Bronchial epithelial cell (primary cell): ENCODE measurements around the gene HOXD10. TPM values are rescaled to one million over a fixed set of nuclear protein-coding genes. Genes with fewer than 3 reads are reported as not detected.

Experiments
- DNase-seq: peaks from one replicate; pipeline ENCODE4 v3.0.0-alpha.2; 2010; ENCODE audit warnings: low read depth
- FAIRE-seq: peaks from 2 replicates; lab custom pipeline; 2011; peaks lifted over from hg19 to GRCh38; lab: Jason Lieb, UNC
- H3K27me3 ChIP-seq: 2 replicates; pipeline ENCODE4 v1.5.1; 2011; ENCODE audit warnings: low read length; ENCODE audit not compliant: control insufficient read depth, insufficient read depth
- H3K36me3 ChIP-seq: 2 replicates; pipeline ENCODE4 v1.5.1; 2011; ENCODE audit warnings: low read length; ENCODE audit not compliant: control insufficient read depth, insufficient read depth
- H3K4me3 ChIP-seq: 2 replicates; pipeline ENCODE4 v1.5.1; 2011; ENCODE audit warnings: mild to moderate bottlenecking, low read depth, low read length, control low read depth
- total RNA-seq: library from RNA; depleted of rRNA; stranded (reverse); fragments of >200 nt; gene quantifications from 2 replicates; pipeline ENCODE4 v1.2.1, GENCODE V29; 2014
- TF ChIP-seq, protein P1 (sequence below): IDR thresholded peaks from 2 replicates; pipeline ENCODE4 v1.5.1; 2011; ENCODE audit warnings: mild to moderate bottlenecking, moderate library complexity, low read length, control low read depth, inconsistent platforms; ENCODE audit not compliant: insufficient read depth, severe bottlenecking

HOXD10 gene
- total RNA-seq, 1 donor from 2014 or later, result not detected

DNA sequence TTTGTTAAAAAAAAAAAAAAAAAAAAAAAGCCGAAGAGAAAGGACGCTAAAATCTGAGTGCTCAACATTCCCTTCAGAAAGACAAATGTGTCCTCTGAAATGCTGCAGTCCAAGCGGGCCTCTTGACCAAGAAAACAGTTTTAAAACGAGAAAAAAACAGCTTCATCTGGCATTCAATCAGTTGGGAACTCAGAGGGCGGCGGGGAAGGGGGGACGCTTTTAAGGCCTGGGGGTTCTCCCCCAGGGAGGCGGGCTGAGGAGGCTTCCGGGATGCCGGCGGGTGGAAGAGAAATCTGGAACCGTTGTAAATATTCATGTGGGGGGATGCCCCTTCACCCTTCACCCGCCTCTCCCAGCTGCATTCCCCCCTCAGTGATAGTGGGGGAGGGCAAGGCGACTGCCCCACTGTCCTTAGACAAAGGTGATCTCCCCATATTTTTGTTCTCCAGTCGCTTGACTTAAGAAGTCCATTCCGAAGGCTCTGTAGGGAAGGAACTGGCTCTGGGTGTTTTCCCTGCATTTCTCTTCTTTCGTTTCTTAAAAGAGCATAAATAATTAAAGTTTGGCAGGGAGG lies 12.7 kb upstream of the HOXD10 start:
- no peak for FAIRE-seq
- TF ChIP-seq, protein P1, sequence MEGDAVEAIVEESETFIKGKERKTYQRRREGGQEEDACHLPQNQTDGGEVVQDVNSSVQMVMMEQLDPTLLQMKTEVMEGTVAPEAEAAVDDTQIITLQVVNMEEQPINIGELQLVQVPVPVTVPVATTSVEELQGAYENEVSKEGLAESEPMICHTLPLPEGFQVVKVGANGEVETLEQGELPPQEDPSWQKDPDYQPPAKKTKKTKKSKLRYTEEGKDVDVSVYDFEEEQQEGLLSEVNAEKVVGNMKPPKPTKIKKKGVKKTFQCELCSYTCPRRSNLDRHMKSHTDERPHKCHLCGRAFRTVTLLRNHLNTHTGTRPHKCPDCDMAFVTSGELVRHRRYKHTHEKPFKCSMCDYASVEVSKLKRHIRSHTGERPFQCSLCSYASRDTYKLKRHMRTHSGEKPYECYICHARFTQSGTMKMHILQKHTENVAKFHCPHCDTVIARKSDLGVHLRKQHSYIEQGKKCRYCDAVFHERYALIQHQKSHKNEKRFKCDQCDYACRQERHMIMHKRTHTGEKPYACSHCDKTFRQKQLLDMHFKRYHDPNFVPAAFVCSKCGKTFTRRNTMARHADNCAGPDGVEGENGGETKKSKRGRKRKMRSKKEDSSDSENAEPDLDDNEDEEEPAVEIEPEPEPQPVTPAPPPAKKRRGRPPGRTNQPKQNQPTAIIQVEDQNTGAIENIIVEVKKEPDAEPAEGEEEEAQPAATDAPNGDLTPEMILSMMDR, result no peak
- H3K36me3 ChIP-seq, result no peaks in the 10 kb centered on the region
- peaks cover 76% of the 10 kb centered on the region for H3K27me3 ChIP-seq
- DNase-seq, result no peak
- H3K4me3 ChIP-seq, result no peak overlapping the region

DNA sequence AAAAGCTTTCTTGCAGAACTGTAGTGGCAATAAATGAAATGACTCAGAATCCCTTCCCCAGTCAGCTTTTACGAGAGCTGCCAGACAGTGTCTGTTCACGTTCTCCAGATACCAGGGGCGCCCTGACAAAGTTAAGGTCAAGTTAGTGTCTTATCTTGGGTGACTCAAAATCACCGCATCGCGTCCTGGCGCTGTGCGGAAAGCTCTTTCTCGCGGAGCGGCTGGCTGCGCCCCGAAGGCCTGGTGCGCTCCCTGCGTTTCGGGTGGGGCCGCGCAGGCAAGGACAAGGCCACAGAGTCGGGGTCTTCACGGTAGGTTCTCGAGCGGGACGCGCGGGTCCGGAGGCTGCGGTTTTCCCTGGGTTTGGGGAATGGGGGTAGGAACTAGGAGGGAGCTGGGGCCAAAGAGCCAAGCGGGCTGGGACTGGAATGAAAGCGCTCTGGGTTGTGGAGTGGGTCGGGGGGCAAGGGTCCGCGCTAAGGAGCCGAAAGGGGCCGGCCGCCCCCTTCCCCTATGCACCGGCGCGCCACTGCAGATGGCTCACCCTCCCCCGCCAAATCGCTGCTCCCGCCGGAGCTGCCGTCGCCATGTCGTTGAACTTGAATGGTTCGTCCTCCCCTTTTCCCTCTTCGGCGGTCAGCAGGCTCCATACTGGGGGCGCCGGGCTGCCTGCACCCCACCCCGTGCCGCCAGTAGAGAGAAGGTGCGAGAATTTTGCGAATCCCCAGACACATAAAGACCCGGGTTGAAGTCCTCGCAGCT lies 12.1 kb upstream of the HOXD10 start:
- no peak overlapping the region for H3K4me3 ChIP-seq
- DNase-seq (no peak), FAIRE-seq (no peak)
- H3K36me3 ChIP-seq, result no peaks in the 10 kb centered on the region
- H3K27me3 ChIP-seq, result peaks cover 76% of the 10 kb centered on the region
- TF ChIP-seq, protein P1, result no peak

DNA sequence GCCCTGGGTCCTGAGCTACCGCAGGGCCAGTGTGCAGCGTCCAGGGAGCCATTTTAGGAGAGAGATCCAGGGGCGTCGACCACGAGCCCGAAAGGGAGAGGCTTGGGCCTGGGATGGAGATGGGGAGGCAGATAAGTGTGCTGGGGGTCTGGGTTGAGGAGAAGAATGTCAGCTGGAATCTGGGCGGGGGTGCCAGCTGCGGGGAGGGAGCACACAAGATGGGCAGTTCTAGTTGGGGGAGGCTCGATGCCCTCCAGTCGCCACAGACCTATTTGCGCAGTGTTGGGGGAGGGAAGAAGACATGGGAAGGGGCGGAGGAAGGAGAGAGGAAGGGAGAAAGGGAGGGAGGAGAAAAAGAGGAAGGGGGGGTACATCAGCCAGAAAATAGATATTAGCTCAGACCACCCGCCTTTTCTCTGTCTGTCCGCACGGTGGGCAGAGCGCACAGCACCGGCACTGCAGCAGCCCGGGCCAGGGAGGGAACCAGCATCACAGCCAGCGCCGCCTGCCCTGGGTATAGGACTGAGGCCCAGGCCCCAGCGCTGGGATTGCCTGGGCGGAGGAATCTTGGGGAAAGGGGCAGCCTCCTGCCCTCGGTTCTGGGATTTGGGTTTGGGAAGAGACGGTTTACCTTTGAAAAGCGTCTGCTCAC lies 11.4 kb upstream of the HOXD10 start:
- H3K4me3 ChIP-seq, result no peak overlapping the region
- FAIRE-seq (no peak), DNase-seq (no peak)
- TF ChIP-seq, protein P1, result no peak
- peaks cover 76% of the 10 kb centered on the region for H3K27me3 ChIP-seq
- H3K36me3 ChIP-seq, result no peaks in the 10 kb centered on the region

DNA sequence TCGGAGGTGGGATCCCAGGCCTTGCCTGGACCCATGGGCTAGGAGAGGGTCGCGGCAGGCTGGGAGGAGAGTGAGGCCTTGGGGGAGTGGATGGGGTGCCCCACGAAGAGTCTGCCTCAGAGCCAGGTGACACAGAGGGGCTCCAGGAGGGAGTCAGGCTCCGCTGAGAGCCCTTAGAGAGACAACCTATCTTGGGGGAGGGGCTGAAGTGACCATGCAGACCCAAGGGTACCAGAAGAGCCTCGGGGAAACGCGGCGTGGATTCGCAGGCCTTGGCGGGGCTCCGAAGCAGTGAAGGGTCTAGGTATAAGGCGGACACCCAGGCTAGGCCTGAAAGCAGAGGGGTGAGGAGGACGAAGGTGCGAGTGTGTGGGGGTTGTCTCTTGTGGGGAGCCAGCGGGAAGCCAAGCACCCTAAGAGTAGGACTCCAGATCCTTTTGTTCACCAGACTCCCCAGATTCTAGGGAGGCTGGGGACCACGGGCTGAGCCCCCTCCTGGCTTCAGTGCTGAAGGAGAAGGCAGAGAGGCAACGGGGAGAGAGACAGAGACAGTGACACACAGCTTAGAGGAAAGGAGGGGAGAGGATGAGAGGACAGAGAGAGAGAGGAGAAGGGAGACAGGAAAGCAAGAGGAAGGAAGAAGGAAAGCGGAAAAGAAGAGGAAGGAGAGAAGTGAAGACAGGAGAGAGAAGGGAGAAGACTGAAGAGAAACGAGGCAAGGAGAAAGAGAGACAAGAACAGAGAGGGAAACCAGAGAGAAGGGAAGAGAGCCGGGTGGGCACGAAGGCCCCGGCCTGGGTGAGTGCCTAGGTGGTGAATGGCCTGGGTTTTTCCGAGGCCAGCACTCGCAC lies 10.6 kb upstream of the HOXD10 start:
- Histone ChIP-seq H3K27me3 (peaks cover 76% of the 10 kb centered on the region), H3K36me3 (no peaks in the 10 kb centered on the region), H3K4me3 (no peak overlapping the region)
- FAIRE-seq (no peak), DNase-seq (no peak)
- TF ChIP-seq, protein P1, result no peak

DNA sequence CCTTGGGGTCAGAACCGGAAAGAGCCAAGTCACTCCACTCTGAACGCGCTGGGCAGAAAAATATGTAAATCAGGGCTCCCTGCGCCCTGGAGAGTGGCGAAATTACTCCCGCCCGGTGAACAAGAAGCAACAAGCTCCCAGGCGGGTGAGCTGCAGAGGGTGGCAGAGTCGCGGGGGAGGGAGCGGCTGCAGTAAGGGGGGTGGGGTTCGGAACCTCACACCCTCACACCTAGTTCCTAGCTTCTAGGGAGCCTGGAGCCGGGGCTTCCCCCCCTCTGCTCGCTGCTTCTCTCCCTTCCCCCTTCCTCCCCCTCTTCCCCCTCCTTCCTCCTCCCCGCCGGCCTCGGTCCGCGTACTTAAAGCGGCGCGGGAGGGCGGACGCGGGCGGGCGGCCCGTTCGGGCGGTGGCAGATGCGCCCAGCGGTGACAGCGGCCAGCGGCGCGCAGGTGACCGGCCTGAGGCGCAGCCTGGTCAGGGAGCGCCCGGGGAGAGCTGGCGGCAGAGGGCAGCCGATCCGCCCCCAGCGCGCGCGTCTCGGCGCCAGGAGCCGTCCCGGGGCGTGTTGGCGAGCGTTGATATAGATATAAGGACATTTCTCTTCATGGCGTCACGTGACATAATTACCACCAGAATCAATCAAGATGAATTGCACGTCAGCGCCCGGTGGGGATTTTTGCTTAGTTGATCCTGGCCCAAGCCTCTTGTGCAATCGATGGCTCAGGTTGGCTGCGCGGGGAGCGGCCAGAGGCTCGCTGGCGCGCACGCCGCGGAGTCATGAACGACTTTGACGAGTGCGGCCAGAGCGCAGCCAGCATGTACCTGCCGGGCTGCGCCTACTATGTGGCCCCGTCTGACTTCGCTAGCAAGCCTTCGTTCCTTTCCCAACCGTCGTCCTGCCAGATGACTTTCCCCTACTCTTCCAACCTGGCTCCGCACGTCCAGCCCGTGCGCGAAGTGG lies 9.7 kb upstream of the HOXD10 start, which contains the start of gene HOXD11:
Gene HOXD11, plus strand, starts transcription at position 700 of the 959 bp plus-strand sequence. Its CDS starts 76 bp downstream, at position 776.
- no peak for FAIRE-seq
- Histone ChIP-seq H3K4me3 (peak within 1 kb of the TSS; percentile 31), H3K36me3 (no peaks in the 10 kb centered on the region), H3K27me3 (peaks cover 75% of the 10 kb centered on the region)
- peak; percentile 61 for DNase-seq
- TF ChIP-seq, protein P1, result no peak
